Measurements from ENCODE around the gene TFPI. TPM values are rescaled to one million over a fixed set of nuclear protein-coding genes. Genes with fewer than 3 reads are reported as not detected.
A peak's percentile ranks its signal among the peaks of the same experiment; 100 is the strongest.

TFPI gene
- polyA plus RNA-seq, 1 donor from 2014 or later: 0.09 TPM

- H3K27ac Mint-ChIP-seq: no peak overlapping the region
- no peaks in the 10 kb centered on the region for H3K36me3 Mint-ChIP-seq
- peaks cover 0 to 1% (median 0%) of the 10 kb centered on the region in 3 donors for H3K4me1 Mint-ChIP-seq
- H3K27me3 Mint-ChIP-seq: no peaks in the 10 kb centered on the region
- no peaks in the 10 kb centered on the region for H3K9me3 Mint-ChIP-seq
- H3K4me3 Mint-ChIP-seq: no peak overlapping the region
Measured at GRCh38 chr2:187485523-187485922, 68.7 kb downstream of the TFPI start.

- H3K4me3 Mint-ChIP-seq: no peak overlapping the region
- H3K9me3 Mint-ChIP-seq: peaks cover 0 to 2% (median 0%) of the 10 kb centered on the region in 3 donors
- peaks cover 2% of the 10 kb centered on the region for H3K36me3 Mint-ChIP-seq
- no peaks in the 10 kb centered on the region for H3K27me3 Mint-ChIP-seq
- no peak overlapping the region for H3K27ac Mint-ChIP-seq
- no peaks in the 10 kb centered on the region for H3K4me1 Mint-ChIP-seq
Measured at GRCh38 chr2:187483537-187483936, 70.7 kb downstream of the TFPI start.

GRCh38 chr2:187482796-187483195, 71.4 kb downstream of the TFPI start:
- Mint-ChIP-seq H3K9me3 (peaks cover 0 to 2% (median 0%) of the 10 kb centered on the region in 3 donors), H3K4me1 (no peaks in the 10 kb centered on the region), H3K36me3 (peaks cover 2% of the 10 kb centered on the region), H3K4me3 (no peak overlapping the region), H3K27ac (no peak overlapping the region), H3K27me3 (no peaks in the 10 kb centered on the region)

- H3K9me3 Mint-ChIP-seq: peaks cover 0 to 2% (median 0%) of the 10 kb centered on the region in 3 donors
- H3K27ac Mint-ChIP-seq: no peak overlapping the region
- no peaks in the 10 kb centered on the region for H3K4me1 Mint-ChIP-seq
- H3K27me3 Mint-ChIP-seq: no peaks in the 10 kb centered on the region
- H3K4me3 Mint-ChIP-seq: no peak overlapping the region
- H3K36me3 Mint-ChIP-seq: peaks cover 2% of the 10 kb centered on the region
Measured at GRCh38 chr2:187481543-187481942, 72.7 kb downstream of the TFPI start.

- Mint-ChIP-seq H3K27ac (no peak overlapping the region), H3K9me3 (peaks cover 0 to 2% (median 0%) of the 10 kb centered on the region in 3 donors), H3K4me1 (no peaks in the 10 kb centered on the region), H3K4me3 (no peak overlapping the region), H3K36me3 (peaks cover 2% of the 10 kb centered on the region), H3K27me3 (no peaks in the 10 kb centered on the region)
Measured at GRCh38 chr2:187478719-187479118, 75.5 kb downstream of the TFPI start.

- peaks cover 0 to 2% (median 2%) of the 10 kb centered on the region in 3 donors for H3K9me3 Mint-ChIP-seq
- no peak overlapping the region for H3K27ac Mint-ChIP-seq
- H3K36me3 Mint-ChIP-seq: peaks cover 2% of the 10 kb centered on the region
- no peak overlapping the region for H3K4me3 Mint-ChIP-seq
- H3K27me3 Mint-ChIP-seq: no peaks in the 10 kb centered on the region
- no peaks in the 10 kb centered on the region for H3K4me1 Mint-ChIP-seq
Measured at GRCh38 chr2:187477051-187477450, 77.2 kb downstream of the TFPI start.

- Mint-ChIP-seq H3K36me3 (peaks cover 2% of the 10 kb centered on the region), H3K4me3 (no peak overlapping the region), H3K27ac (no peak overlapping the region), H3K4me1 (no peaks in the 10 kb centered on the region), H3K27me3 (no peaks in the 10 kb centered on the region), H3K9me3 (peaks cover 0 to 2% (median 2%) of the 10 kb centered on the region in 3 donors)
Measured at GRCh38 chr2:187475499-187476248, 78.6 kb downstream of the TFPI start.

- Mint-ChIP-seq H3K27me3 (no peaks in the 10 kb centered on the region), H3K4me3 (no peak overlapping the region), H3K27ac (no peak overlapping the region), H3K4me1 (no peaks in the 10 kb centered on the region), H3K36me3 (no peaks in the 10 kb centered on the region), H3K9me3 (peaks cover 0 to 2% (median 0%) of the 10 kb centered on the region in 3 donors)
Measured at GRCh38 chr2:187470698-187471097, 83.5 kb downstream of the TFPI start.

- Mint-ChIP-seq H3K4me3 (no peak overlapping the region), H3K36me3 (peaks cover 3% of the 10 kb centered on the region), H3K9me3 (peaks cover 0 to 2% (median 0%) of the 10 kb centered on the region in 3 donors), H3K27ac (no peak overlapping the region), H3K27me3 (no peaks in the 10 kb centered on the region), H3K4me1 (no peaks in the 10 kb centered on the region)
Measured at GRCh38 chr2:187469538-187469937, 84.7 kb downstream of the TFPI start.

- Mint-ChIP-seq H3K9me3 (no peaks in the 10 kb centered on the region), H3K4me1 (no peaks in the 10 kb centered on the region)
Measured at GRCh38 chr2:187468262-187468661, 86.0 kb downstream of the TFPI start.

GRCh38 chr2:187466129-187466792, 88.0 kb downstream of the TFPI start:
- Mint-ChIP-seq H3K27me3 (no peaks in the 10 kb centered on the region), H3K4me3 (no peak overlapping the region), H3K4me1 (no peaks in the 10 kb centered on the region), H3K9me3 (no peaks in the 10 kb centered on the region), H3K36me3 (peaks cover 3% of the 10 kb centered on the region), H3K27ac (no peak overlapping the region)

More at GRCh38 chr2:187468262-187468661, 86.0 kb downstream of the TFPI start:
- Mint-ChIP-seq H3K36me3 (peaks cover 3% of the 10 kb centered on the region), H3K27me3 (no peaks in the 10 kb centered on the region), H3K4me3 (no peak overlapping the region), H3K27ac (no peak overlapping the region)

- Mint-ChIP-seq H3K27ac (no peak overlapping the region), H3K4me3 (no peak overlapping the region), H3K4me1 (no peaks in the 10 kb centered on the region), H3K9me3 (no peaks in the 10 kb centered on the region), H3K36me3 (peaks cover 3% of the 10 kb centered on the region), H3K27me3 (no peaks in the 10 kb centered on the region)
Measured at GRCh38 chr2:187462839-187463238, 91.4 kb downstream of the TFPI start.

GRCh38 chr2:187461294-187462261, 92.7 kb downstream of the TFPI start:
- Mint-ChIP-seq H3K4me3 (peak overlapping the region in 1 of 4 donors; percentile 67), H3K27ac (no peak overlapping the region), H3K9me3 (no peaks in the 10 kb centered on the region), H3K4me1 (no peaks in the 10 kb centered on the region), H3K36me3 (peaks cover 3% of the 10 kb centered on the region), H3K27me3 (no peaks in the 10 kb centered on the region)

- H3K27me3 Mint-ChIP-seq: no peaks in the 10 kb centered on the region
- no peak overlapping the region for H3K4me3 Mint-ChIP-seq
- no peaks in the 10 kb centered on the region for H3K4me1 Mint-ChIP-seq
- peaks cover 0 to 1% (median 0%) of the 10 kb centered on the region in 3 donors for H3K9me3 Mint-ChIP-seq
- no peak overlapping the region for H3K27ac Mint-ChIP-seq
- no peaks in the 10 kb centered on the region for H3K36me3 Mint-ChIP-seq
Measured at GRCh38 chr2:187459256-187459655, 95.0 kb downstream of the TFPI start.

All from IgD-negative memory B cell (primary cell).